Mucosa of descending colon (tissue), 3 donors: ENCODE results near the gene TMEM214. TPM values are rescaled to one million over a fixed set of nuclear protein-coding genes. Genes with fewer than 3 reads are reported as not detected.
A peak's percentile ranks its signal among the peaks of the same experiment; 100 is the strongest.

Source experiments
- ATAC-seq: fragments of 200-7000 bp; cut with Tn5 transposase; one replicate; pipeline ENCODE4 v1.9.1; 2020; ENCODE audit warnings: mild to moderate bottlenecking, moderate library complexity
- DNase-seq, 3 donors: peaks; one replicate each; pipeline ENCODE4 v3.0.0-alpha.2; 2020
- H3K36me3 ChIP-seq: fragments of 200-600 bp; one replicate; pipeline ENCODE4 v1.8.0; 2021; ENCODE audit warnings: low read depth, mild to moderate bottlenecking
- H3K4me1 ChIP-seq: fragments of 200-600 bp; one replicate; pipeline ENCODE4 v1.8.0; 2021; ENCODE audit warnings: low read depth, mild to moderate bottlenecking
- H3K4me3 ChIP-seq: fragments of 200-600 bp; one replicate; pipeline ENCODE4 v1.8.0; 2021; ENCODE audit warnings: mild to moderate bottlenecking
- H3K9me3 ChIP-seq: fragments of 200-600 bp; one replicate; pipeline ENCODE4 v1.8.0; 2021; ENCODE audit warnings: mild to moderate bottlenecking
- CTCF ChIP-seq: fragments of 200-600 bp; IDR thresholded peaks from one replicate; pipeline ENCODE4 v1.8.0; 2022; ENCODE audit warnings: antibody characterized with exemption, mild to moderate bottlenecking
- intact Hi-C, 2 donors: fragments of 100-400 bp; cut with DNase I in 1 of 2; cut with micrococcal nuclease in 1 of 2; formaldehyde crosslinking; loops; one replicate each; pipeline versions ENCODE4 v1.11.0 to v1.11.1; 2022; cut with DNase I, micrococcal nuclease
- total RNA-seq, 3 donors: library from RNA; stranded (reverse); fragmentation: NEBNext Ultra II Directional in 2 of 3; extraction: Animal tissue kit (Norgen Biotek cat#: 25700) in 2 of 3; gene quantifications; one replicate each; pipeline versions ENCODE4 v1.2.1 to v1.2.4, GENCODE V29; 2021 to 2023
- donor health status: DM: no; HTN: no; CAD: no; lungs with moderate emphysema.
- donor health status: DM: no; HTN: no; CAD: no.
- donor health status: DM: no; HTN: yes; CAD: no.

TMEM214 gene
- total RNA-seq, 3 donors from 2014 or later: 78.9 to 93.3 (median 80.1) TPM

GRCh38 chr2:27077231-27077630 is 44.5 kb downstream of the TMEM214 start:
- H3K36me3 ChIP-seq: no peaks in the 10 kb centered on the region
- TF ChIP-seq CTCF: no peak
- ATAC-seq (no peak), DNase-seq (no peak)
- intact Hi-C loops: no loop called here
- no peaks in the 10 kb centered on the region for H3K9me3 ChIP-seq
- no peak overlapping the region for H3K4me3 ChIP-seq
- H3K4me1 ChIP-seq: peaks cover 28% of the 10 kb centered on the region

- Histone ChIP-seq H3K4me1 (peaks cover 33% of the 10 kb centered on the region), H3K36me3 (no peaks in the 10 kb centered on the region), H3K4me3 (peak within 1 kb of the TSS; percentile 11), H3K9me3 (no peaks in the 10 kb centered on the region)
- ATAC-seq (peak; percentile 20), DNase-seq (peak; percentile 61 to 80 (median 75))
- no peak for TF ChIP-seq CTCF
- intact Hi-C loops: no loop called here
Measured at GRCh38 chr2:27078267-27079194, 45.8 kb downstream of the TMEM214 start, which contains the start of gene EMILIN1. EMILIN1 (plus strand) TSS chr2:27078615; CDS start chr2:27079066, 451 bp downstream.

- DNase-seq: no peak
- Histone ChIP-seq H3K4me3 (peak overlapping the region; percentile 11), H3K9me3 (no peaks in the 10 kb centered on the region), H3K36me3 (no peaks in the 10 kb centered on the region), H3K4me1 (peaks cover 28% of the 10 kb centered on the region)
- intact Hi-C loops: loop anchor here in 1 of 2 donors (10.0 kb wide), 2 partner anchors 45 to 115 kb away; partner anchors contain the start of gene TMEM214
- no peak for TF ChIP-seq CTCF
- no peak for ATAC-seq
Measured at GRCh38 chr2:27079233-27080139, 46.7 kb downstream of the TMEM214 start.

GRCh38 chr2:27080140-27080469 is 47.3 kb downstream of the TMEM214 start:
- intact Hi-C loops: loop anchor here in 1 of 2 donors (10.0 kb wide), 2 partner anchors 45 to 115 kb away; partner anchors contain the start of gene TMEM214
- Histone ChIP-seq H3K4me1 (peaks cover 24% of the 10 kb centered on the region), H3K36me3 (no peaks in the 10 kb centered on the region), H3K9me3 (no peaks in the 10 kb centered on the region), H3K4me3 (no peak overlapping the region)
- DNase-seq: peak in 1 of 3 donors; percentile 60
- no peak for ATAC-seq
- TF ChIP-seq CTCF: no peak

- ATAC-seq: no peak
- Histone ChIP-seq H3K9me3 (no peaks in the 10 kb centered on the region), H3K36me3 (no peaks in the 10 kb centered on the region), H3K4me3 (no peak overlapping the region), H3K4me1 (peaks cover 28% of the 10 kb centered on the region)
- DNase-seq: peak; percentile 23 to 63 (median 52)
- no peak for TF ChIP-seq CTCF
- intact Hi-C loops: loop anchor here in 1 of 2 donors (10.0 kb wide), 2 partner anchors 46 to 116 kb away; partner anchors contain the start of gene TMEM214
Measured at GRCh38 chr2:27080603-27080936, 47.8 kb downstream of the TMEM214 start.
